ENCODE data around the gene KIF4B.
A peak's percentile ranks its signal among the peaks of the same experiment; 100 is the strongest.
"Not testable (repeated sequence)": the region's sequence is repeated elsewhere in the genome, so short reads cannot be mapped to it uniquely, and the experiment has no call there.

KIF4B gene, protein sequence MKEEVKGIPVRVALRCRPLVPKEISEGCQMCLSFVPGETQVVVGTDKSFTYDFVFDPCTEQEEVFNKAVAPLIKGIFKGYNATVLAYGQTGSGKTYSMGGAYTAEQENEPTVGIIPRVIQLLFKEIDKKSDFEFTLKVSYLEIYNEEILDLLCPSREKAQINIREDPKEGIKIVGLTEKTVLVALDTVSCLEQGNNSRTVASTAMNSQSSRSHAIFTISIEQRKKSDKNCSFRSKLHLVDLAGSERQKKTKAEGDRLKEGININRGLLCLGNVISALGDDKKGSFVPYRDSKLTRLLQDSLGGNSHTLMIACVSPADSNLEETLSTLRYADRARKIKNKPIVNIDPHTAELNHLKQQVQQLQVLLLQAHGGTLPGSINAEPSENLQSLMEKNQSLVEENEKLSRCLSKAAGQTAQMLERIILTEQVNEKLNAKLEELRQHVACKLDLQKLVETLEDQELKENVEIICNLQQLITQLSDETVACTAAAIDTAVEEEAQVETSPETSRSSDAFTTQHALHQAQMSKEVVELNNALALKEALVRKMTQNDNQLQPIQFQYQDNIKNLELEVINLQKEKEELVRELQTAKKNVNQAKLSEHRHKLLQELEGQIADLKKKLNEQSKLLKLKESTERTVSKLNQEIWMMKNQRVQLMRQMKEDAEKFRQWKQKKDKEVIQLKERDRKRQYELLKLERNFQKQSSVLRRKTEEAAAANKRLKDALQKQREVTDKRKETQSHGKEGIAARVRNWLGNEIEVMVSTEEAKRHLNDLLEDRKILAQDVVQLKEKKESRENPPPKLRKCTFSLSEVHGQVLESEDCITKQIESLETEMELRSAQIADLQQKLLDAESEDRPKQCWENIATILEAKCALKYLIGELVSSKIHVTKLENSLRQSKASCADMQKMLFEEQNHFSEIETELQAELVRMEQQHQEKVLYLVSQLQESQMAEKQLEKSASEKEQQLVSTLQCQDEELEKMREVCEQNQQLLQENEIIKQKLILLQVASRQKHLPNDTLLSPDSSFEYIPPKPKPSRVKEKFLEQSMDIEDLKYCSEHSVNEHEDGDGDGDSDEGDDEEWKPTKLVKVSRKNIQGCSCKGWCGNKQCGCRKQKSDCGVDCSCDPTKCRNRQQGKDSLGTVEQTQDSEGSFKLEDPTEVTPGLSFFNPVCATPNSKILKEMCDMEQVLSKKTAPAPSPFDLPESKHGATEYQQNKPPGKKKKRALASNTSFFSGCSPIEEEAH

DNA sequence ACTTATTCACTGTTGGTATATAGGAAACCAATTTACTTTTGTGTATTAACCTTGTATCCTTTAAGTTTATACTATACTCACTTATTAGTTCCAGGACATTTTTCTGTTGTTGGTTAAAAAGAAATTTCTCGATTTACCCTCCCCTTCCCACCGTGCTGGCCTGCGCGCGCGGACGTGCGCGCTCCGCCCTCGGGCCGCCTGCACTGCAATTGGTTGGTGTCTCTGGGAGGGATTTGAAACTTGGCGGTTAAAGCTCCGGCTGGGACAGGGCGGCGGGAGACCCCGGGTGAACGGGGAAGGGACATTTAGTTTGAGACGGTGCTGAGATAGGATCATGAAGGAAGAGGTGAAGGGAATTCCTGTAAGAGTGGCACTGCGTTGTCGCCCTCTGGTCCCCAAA, at the start of gene KIF4B:
Gene KIF4B, plus strand, starts transcription at position 230 of the 400 bp plus-strand sequence. Its CDS starts 105 bp downstream, at position 335.
- DNase-seq, result no peak

DNA sequence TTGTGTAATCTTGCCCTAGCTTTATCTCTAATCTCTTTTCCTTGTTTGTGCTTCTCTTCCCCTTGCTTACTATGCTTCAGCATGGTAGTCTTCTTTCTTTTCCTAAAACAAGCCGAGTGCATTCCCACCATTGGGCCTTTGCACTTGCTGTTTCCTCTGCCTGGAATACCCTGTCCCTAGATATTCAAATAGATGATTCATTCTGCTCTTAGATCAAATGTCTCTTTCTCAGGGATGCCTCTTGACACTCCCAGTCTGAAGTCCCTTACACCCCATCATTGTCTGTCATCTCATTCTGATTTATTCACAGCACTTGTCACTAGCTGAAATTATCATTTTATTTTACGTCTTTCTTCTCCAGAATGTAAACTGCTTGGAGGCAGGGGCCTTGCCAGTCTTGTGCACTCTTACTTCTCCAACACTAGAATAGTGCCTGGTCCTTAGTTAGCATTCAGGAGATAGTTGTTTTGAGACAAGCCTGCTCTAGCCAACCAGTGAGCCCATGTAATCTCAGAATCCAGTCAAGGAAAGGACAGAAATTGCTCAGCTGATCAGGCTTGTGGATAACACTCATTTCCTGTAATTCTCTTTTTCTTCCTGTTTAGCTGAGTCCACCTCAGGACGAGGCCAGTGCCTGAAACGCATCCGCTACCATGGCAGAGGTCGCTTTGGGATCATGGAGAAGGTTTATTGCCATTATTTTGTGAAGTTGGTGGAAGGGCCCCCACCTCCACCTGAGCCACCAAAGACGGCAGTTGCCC, 47.3 kb upstream of the KIF4B start:
- no peak for DNase-seq

DNA sequence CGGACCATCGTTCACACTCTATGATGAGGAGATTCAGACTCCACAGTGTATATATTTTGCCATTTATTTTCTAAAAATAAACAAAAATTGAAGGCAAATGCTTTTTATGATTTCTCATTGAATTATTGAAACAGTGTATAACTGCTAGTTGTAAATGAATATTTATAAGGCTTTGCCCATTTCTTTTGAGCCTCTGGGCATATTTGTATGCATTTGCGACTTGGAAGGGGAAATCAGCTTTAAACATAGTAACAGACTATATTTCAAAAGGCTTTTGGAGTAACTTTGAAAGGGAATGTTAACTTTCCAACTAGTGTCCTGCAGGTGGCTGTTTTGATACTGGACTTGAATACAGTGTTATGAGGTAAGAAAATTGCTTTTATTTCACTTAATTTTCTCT, 46.7 kb upstream of the KIF4B start:
- DNase-seq, result no peak

DNA sequence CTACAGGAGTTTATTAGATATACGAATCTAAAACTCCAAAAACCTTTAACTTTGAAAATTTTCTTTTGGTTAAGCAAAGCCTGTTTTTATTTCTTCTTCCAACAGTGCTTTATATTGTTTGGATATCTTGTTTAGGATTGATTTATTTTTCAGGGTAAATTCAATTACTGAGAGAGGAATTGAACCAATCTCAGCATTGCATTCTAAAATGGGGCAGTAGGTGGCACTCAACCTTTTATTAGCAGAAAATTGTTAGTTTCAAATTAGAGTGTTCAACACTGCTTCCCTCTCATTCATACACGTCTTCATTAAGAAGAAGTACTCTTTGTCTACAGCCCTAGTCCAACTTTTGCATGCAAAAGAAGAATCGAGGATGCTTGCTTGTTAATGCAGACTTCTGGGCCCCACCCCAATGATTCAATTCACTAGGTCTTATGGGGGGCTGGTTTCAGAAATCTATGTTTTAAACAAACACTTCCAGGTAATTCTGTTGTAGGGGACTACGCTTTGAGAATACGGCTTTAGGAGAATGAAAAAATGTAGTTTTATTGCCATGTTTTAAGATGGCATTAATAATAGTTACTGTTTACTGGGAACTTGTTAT, 46.0 kb upstream of the KIF4B start:
- DNase-seq, result no peak

DNA sequence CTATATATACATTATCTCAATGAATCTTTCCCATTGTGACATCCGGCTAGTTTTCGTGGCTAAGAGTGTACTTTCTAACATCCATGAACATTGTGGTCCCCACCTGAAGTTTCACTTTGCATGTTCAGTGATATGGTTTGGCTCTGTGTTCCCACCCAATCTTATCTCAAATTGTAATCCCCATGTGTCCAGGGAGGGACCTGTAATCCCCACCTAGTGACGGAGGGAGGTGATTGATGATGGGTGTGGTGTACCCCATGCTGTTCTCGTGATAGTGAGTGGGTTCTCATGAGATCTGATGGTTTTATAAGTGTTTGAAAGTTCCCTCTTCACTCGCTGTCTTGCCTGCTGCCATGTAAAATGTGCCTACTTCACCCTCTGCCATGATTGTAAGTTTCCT, 44.6 kb upstream of the KIF4B start:
- no peak for DNase-seq

DNA sequence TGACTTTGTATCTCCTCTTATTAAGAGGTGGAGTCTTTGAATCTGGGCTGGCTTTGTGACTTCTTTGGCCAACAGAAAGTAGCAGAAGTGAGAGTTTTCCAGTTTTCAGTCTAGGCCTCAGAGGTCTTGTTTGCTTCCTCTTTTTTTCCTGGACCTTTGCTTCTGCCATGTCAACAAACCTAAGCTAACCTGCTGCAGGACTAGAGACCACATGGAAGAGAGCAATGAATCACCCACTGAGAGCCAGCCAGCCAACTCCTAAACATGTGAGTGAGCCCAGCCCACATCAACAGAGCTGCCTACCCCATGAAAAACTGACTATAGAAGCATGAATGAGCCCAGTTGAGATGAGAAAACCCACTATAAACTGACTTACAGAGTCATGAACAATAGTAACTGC, 42.8 kb upstream of the KIF4B start:
- peak; percentile 12 for DNase-seq

DNA sequence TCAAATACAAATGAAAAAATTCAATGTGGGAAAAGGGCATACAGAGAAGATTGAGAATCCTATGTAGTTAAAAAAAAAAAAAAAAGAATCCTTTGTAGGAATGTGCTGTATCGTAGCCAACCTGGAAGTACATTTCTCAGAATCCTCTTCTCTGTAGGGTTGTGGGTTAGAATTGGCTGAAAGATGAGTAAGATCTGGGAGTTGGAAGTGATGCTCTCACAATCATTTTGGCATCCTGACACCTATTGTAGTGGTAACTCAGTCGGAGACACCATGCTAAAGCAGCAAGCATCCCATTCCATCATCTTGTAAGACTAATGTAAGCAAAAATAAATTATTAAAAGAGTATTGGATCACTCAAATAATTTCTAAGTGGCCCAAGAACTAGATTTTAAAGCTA, 42.1 kb upstream of the KIF4B start:
- DNase-seq, result no peak

DNA sequence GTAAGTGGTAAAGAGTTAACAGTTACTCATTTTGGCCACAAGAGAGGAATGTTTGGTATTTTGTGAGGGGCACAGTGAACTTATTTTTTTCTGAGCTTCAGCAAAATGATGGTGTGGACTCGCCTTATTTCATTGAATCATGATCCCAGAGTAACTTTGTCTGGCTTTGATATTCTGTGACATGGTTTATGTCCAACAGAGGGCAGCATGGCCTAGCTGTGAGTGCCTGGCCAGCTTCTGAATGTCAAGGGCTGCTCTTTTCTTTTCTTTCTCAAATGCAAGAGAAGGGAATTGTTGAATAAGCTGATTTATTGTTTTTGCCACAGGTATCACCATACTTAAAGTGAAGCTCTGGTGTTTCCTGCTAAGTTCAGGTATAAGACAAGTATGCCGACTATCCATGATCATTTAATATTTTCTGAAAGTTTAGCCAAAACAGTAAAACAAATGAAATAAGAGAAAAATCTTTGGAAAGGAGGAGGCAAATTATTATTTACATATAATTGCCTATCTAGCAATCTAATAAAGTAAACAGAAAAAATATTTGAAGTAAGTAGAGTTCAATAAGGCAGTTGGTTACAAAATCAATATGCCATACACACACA, 41.0 kb upstream of the KIF4B start:
- DNase-seq, result peak; percentile 42

DNA sequence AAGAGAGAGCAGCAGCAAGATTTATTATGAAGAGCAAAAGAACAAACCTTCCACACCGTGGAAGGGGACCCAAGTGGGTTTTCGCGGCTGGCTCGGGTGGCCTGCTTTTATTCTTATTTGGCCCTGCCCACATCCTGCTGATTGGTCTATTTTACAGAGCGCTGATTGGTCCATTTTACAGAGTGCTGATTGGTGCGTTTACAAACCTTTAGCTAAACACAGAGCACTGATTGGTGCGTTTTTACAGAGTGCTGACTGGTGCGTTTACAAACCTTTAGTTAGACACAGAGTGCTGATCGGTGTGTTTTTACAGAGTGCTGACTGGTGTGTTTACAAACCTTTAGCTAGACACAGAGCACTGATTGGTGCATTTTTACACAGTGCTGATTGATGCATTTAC, 37.5 kb upstream of the KIF4B start:
- DNase-seq, result not testable (repeated sequence)

DNA sequence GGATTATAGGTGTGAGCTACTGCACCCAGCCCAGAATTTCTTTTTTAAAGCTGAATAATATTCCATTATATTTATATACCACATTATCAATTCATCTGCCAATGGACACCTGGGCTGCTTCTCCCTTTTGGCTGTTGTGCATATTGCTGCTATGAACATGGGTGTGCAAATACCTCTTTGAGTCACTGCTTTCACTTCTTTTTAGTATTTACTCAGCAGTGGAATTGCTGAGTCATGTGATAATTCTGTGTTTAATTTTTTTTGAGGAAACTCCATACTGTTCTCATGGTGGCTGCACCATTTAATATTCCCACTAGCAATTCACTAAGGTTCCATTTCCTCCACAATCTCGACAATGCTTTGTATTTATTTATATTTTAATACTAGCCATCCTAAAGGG, 36.1 kb upstream of the KIF4B start:
- no peak for DNase-seq

DNA sequence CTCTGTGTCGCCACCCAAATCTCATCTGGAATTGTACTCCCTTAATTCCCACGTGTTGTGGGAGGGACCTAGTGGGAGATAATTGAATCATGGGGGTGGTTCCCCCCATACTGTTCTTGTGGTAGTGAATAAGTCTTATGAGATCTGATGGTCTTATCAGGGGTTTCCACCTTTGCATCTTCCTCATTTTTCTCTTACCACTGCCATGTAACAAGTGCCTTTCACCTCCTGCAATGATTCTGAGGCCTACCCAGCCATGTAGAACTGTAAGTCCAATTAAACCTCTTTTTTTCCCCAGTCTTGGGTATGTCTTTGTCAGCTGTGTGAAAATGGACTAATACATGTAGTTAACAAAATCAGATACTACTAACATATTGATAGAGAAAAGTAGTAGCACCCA, 35.3 kb upstream of the KIF4B start:
- not testable (repeated sequence) for DNase-seq

DNA sequence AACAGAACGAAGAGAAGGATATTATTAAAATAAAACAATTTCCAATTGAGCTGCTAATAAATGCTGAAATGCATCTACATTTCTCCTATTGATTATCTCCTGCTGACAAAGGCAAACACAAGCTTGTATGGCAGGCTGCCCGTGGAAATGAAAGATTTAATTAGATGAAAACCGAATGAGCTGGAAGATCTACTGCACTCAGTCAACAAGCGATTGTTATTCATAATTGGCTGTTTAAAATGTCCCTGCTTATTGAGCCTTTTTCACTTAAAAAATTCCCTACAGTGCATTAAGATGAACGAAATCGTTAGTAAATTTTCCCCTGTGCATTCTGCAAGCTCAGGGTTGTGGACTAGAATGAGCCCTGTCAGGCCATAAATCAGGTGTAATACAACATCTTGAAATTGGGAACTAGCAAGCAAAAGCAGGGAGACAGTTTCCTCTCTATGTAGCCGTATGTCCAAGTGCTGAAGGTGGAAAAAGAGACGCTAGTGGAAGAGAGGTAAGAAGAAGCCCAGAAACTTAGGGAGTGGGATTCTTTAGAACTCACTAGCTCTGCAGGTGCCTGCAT, 28.5 kb upstream of the KIF4B start:
- DNase-seq, result no peak

DNA sequence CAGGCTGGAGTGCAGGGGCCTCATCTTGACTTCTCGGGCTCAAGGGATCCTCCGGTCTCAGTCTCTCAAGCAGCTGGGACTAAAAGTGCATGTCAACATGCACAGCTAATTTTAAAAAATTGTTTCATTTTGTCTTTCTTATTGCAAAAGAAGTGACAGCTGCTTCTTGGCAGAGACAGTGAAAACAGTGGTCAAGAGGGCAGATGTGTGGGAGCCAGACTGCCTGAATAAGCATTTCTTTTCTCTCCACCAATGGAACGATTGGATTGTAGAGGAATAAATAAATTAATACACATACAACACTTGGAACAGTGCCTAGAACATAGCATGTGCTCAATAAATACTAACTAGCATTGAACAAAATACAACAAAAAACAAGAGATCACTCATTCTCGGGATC, 27.4 kb upstream of the KIF4B start:
- no peak for DNase-seq

DNA sequence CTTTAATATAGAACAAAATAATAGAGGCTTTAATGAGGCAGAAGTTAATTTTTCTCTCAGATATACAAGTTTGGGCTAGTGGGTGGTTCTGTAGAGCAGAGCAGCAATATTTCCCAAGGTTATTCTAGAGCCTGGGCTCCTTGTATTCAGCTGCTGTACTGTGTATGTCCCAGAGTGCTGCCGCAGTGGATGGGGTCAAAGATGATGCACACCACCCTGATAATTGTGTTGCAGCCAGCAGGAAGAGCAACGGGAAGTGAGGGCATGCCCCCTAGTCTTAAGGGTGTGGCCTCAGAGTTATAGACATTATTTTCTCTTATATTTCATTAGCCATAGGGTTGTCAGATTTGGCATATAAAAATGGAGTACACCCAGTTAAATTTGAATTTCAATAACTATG, 23.9 kb upstream of the KIF4B start:
- DNase-seq, result no peak

DNA sequence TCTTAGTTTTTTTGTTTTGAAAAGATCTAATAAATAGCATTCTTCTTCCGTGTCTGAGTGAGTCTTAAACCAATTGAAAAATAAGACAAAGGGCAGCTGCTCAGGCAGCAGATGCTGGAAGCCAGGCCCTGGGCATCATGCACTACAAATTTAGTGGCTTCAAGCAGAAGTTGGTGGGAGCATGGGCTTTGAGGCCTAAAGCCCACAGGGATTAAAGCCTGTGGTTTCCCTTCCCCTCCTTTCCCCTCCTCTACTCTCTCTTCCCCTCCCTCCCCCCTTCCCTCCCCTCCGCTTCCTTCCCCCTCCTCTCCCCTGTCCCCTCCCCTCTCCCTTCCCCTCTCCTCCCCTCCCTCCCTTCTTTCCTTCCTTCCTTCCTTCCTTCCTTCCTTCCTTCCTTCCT, 20.1 kb upstream of the KIF4B start:
- DNase-seq, result no peak

DNA sequence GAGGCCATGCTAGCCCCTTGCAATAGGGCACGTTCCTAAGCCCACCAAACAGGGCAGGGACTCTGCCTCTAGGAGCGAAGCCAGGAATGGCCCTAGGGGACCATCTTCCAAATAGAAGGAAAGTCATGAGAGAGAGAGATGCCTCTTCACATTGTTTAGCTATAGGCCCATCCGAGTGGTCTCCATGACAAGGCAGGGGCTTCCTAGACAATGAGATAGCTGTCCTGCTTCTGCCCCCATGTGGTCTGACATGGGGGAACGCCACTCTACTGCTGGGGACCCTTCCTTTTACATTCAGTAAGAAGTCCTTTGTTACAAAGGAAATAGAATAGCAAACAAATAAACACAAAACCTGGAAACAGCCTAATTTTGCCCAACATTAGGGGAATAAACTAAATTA, 17.9 kb upstream of the KIF4B start:
- DNase-seq, result no peak

DNA sequence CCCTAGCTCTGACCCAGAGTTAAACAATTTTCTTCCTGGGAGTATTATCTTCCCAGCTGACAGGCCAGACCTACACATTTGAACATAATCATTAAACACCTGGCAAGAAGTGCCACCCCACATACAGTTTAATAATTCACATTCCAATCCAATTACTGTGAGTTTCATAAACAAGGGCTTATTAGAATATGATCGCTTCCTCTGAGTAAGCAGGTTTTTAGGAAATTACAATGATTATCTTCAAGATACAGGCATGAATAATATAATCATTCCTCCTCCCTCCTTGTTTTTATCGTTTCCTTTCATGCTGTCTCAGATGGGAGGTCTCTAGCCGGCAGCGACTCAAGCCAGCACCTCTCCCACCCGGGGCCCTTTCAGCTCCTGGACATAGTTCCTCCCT, 15.8 kb upstream of the KIF4B start:
- DNase-seq, result no peak

DNA sequence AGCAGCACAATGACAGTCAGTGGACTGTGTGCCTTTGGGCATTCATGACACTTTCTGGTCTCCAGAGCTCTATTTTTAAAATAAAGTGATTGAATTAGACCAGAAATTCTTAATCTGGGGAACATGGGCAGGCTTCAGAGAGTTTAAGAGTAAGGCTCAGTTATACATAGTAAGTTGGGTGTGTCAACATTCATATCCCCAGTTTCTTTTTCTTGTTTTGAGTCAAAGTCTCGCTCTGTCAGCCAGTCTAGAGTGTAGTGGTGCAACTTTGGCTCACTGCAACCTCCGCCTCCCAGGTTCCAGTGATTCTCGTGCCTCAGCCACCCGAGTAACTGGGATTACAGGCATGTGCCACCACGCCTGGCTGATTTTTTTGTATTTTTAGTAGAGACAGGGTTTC, 13.7 kb upstream of the KIF4B start:
- no peak for DNase-seq

DNA sequence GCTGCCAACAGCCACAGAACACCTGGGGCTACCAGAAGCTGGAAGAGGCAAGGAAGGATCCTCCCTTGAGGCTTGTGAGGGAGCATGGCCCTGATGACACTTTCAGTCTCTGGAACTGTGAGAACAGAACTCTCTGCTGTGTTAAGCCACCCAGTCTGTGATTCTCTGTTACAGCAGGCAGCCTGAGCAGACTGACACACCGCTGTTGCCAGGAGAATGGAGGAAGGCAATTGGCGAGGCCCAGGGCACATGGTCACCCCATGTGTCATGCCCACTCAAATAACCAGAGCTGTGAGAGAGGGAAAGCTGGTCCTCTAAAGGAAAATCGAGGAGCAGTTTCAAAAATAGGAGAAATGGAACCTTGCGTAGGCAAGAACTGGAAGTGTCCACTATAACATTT, 12.0 kb upstream of the KIF4B start:
- DNase-seq, result no peak

DNA sequence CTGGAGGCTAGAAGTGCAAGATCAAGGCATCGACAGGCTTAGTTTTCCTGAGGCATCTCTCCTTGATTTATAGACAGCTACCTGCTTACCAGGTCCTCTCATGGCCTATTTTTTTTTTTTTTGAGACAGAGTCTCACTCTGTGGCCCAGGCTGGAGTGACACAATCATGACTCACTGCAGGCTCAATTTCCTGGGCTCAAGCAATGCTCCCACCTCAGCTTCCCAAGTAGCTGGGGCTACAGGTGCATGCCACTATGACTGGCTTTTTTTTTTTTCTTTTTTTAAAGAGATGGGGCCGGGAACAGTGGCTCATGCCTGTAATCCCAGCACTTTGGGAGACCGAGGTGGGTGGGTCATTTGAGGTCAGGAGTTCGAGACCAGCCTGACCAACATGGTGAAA, 10.8 kb upstream of the KIF4B start:
- not testable (repeated sequence) for DNase-seq

DNA sequence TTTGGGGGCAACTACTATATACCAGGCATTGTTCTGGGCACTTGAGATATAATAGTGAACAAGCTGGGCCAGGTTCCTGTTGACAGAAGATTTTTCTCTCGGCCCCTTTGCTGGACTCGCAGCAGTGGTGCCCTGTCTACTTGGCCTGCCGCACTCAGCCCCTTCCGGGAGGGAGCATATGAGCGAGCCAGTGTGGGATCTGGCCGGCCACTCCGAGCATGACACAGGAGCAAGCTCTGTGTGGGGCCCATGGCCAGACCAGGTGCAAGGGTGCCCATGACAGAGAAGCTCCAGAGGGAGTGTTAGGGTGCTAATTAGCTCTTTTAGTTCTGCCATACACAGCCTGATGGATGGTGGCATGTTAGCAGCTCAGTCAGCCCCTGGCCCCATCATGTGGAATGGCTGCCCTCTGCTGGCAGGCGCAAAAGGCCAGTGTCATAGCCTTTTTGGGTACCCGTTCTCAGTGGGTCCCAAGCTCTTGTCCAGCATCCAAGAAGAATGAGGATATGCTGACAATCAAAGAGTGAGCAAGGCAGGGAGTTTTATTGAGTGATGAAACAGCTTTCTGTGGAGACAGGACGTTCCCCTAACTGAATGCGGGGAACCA, 9.3 kb upstream of the KIF4B start:
- no peak for DNase-seq
